Measurements from ENCODE around the gene ZNF423.

GRCh38 chr16:49795513-49795912 is 60.4 kb downstream of the ZNF423 start:
- no peak for TF ChIP-seq POLR2A (IDR thresholded peaks at IDR 0.05; ENCODE audit: low read depth, low read length)
- TF ChIP-seq POLR2AphosphoS5 (IDR thresholded peaks at IDR 0.05; ENCODE audit: low read depth, low read length), result no peak

Data from GM12891 (cell line).